ENCODE data around the gene DNAJB8.

DNA sequence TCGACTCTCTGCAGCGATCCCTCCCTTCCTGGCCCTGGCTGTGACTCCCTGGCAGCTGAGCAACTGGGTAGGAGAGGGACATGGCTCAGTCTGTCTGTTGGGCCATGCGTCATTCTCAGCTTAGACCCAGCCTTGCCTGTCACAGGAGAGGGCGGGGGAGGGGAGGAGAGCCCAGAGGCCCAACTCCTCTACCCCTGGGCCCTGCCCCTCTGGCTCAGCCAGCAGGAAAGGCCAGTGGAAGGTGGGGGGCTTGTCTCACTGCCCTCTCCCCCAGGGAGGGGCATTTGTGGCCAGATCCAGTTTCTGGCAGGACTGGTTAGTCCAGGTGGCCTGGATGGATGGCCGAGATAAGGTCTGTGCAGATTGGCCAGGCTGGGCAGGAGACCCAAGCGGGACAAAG, 31.6 kb downstream of the DNAJB8 start:
- TF ChIP-seq YY1 (IDR thresholded peaks at IDR 0.05) (no peak), GABPA (IDR thresholded peaks at IDR 0.05 in 1 of 2, conservative IDR thresholded peaks at IDR 0.05 in 1 of 2) (no peak), JUND (IDR thresholded peaks at IDR 0.05) (no peak), RXRA (IDR thresholded peaks at IDR 0.05) (no peak), RAD21 (IDR thresholded peaks at IDR 0.05) (no peak)
- TF ChIP-seq, protein P1, sequence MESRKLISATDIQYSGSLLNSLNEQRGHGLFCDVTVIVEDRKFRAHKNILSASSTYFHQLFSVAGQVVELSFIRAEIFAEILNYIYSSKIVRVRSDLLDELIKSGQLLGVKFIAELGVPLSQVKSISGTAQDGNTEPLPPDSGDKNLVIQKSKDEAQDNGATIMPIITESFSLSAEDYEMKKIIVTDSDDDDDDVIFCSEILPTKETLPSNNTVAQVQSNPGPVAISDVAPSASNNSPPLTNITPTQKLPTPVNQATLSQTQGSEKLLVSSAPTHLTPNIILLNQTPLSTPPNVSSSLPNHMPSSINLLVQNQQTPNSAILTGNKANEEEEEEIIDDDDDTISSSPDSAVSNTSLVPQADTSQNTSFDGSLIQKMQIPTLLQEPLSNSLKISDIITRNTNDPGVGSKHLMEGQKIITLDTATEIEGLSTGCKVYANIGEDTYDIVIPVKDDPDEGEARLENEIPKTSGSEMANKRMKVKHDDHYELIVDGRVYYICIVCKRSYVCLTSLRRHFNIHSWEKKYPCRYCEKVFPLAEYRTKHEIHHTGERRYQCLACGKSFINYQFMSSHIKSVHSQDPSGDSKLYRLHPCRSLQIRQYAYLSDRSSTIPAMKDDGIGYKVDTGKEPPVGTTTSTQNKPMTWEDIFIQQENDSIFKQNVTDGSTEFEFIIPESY (IDR thresholded peaks at IDR 0.05), result no peak
- TF ChIP-seq, protein P2, sequence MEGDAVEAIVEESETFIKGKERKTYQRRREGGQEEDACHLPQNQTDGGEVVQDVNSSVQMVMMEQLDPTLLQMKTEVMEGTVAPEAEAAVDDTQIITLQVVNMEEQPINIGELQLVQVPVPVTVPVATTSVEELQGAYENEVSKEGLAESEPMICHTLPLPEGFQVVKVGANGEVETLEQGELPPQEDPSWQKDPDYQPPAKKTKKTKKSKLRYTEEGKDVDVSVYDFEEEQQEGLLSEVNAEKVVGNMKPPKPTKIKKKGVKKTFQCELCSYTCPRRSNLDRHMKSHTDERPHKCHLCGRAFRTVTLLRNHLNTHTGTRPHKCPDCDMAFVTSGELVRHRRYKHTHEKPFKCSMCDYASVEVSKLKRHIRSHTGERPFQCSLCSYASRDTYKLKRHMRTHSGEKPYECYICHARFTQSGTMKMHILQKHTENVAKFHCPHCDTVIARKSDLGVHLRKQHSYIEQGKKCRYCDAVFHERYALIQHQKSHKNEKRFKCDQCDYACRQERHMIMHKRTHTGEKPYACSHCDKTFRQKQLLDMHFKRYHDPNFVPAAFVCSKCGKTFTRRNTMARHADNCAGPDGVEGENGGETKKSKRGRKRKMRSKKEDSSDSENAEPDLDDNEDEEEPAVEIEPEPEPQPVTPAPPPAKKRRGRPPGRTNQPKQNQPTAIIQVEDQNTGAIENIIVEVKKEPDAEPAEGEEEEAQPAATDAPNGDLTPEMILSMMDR (IDR thresholded peaks at IDR 0.05; ENCODE audit: low read depth, low read length, missing input control), result no peak
- TF ChIP-seq, protein P3, sequence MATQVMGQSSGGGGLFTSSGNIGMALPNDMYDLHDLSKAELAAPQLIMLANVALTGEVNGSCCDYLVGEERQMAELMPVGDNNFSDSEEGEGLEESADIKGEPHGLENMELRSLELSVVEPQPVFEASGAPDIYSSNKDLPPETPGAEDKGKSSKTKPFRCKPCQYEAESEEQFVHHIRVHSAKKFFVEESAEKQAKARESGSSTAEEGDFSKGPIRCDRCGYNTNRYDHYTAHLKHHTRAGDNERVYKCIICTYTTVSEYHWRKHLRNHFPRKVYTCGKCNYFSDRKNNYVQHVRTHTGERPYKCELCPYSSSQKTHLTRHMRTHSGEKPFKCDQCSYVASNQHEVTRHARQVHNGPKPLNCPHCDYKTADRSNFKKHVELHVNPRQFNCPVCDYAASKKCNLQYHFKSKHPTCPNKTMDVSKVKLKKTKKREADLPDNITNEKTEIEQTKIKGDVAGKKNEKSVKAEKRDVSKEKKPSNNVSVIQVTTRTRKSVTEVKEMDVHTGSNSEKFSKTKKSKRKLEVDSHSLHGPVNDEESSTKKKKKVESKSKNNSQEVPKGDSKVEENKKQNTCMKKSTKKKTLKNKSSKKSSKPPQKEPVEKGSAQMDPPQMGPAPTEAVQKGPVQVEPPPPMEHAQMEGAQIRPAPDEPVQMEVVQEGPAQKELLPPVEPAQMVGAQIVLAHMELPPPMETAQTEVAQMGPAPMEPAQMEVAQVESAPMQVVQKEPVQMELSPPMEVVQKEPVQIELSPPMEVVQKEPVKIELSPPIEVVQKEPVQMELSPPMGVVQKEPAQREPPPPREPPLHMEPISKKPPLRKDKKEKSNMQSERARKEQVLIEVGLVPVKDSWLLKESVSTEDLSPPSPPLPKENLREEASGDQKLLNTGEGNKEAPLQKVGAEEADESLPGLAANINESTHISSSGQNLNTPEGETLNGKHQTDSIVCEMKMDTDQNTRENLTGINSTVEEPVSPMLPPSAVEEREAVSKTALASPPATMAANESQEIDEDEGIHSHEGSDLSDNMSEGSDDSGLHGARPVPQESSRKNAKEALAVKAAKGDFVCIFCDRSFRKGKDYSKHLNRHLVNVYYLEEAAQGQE (IDR thresholded peaks at IDR 0.05), result no peak
- TF ChIP-seq, protein P4, sequence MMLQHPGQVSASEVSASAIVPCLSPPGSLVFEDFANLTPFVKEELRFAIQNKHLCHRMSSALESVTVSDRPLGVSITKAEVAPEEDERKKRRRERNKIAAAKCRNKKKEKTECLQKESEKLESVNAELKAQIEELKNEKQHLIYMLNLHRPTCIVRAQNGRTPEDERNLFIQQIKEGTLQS (IDR thresholded peaks at IDR 0.05), result no peak
